HG02938 (cell line): ENCODE data around the gene C5.
"Not testable (repeated sequence)": the region's sequence is repeated elsewhere in the genome, so short reads cannot be mapped to it uniquely, and the experiment has no call there.

Experiments used
- ATAC-seq: cut with Tn5 transposase; IDR thresholded peaks from one replicate; pipeline ENCODE4 v1.9.1; 2021; ENCODE audit warnings: mild to moderate bottlenecking, moderate library complexity; ENCODE audit not compliant: unreplicated experiment

The C5 gene

GRCh38 chr9:121050128-121050988, at the start of gene C5:
Gene C5, minus strand, starts transcription at chr9:121050275. Its CDS starts 29 bp downstream, at chr9:121050246.
- no peak for ATAC-seq

GRCh38 chr9:121098567-121099198, 48.6 kb upstream of the C5 start:
- ATAC-seq, result no peak

GRCh38 chr9:121095057-121095456, 45.0 kb upstream of the C5 start:
- ATAC-seq, result no peak

GRCh38 chr9:121090743-121091142, 40.7 kb upstream of the C5 start:
- not testable (repeated sequence) for ATAC-seq

- ATAC-seq, result no peak
Observed at GRCh38 chr9:121088576-121088975, 38.5 kb upstream of the C5 start.

- ATAC-seq, result no peak
Observed at GRCh38 chr9:121085661-121086060, 35.6 kb upstream of the C5 start.

GRCh38 chr9:121082075-121082474, 32.0 kb upstream of the C5 start:
- no peak for ATAC-seq

GRCh38 chr9:121075251-121076036, 25.4 kb upstream of the C5 start:
- ATAC-seq, result peak; percentile 8

GRCh38 chr9:121074370-121075250, 24.5 kb upstream of the C5 start, which contains the start of gene CNTRL:
Gene CNTRL, plus strand, starts transcription at chr9:121074955. Its CDS starts 13,372 bp downstream, at chr9:121088327.
- ATAC-seq, result peak; percentile 53

- ATAC-seq, result no peak
Observed at GRCh38 chr9:121073038-121073437, 23.0 kb upstream of the C5 start.

GRCh38 chr9:121071756-121072421, 21.8 kb upstream of the C5 start:
- ATAC-seq, result peak; percentile 42

GRCh38 chr9:121071370-121071755, 21.3 kb upstream of the C5 start:
- ATAC-seq, result no peak

- no peak for ATAC-seq
Observed at GRCh38 chr9:121069396-121069795, 19.3 kb upstream of the C5 start.

- ATAC-seq, result no peak
Observed at GRCh38 chr9:121067640-121068039, 17.6 kb upstream of the C5 start.

- ATAC-seq, result no peak
Observed at GRCh38 chr9:121066850-121067249, 16.8 kb upstream of the C5 start.

- ATAC-seq, result no peak
Observed at GRCh38 chr9:121059998-121060636, 10.0 kb upstream of the C5 start.

GRCh38 chr9:121059513-121059912, 9.4 kb upstream of the C5 start:
- ATAC-seq, result no peak

- ATAC-seq, result no peak
Observed at GRCh38 chr9:121057821-121058220, 7.7 kb upstream of the C5 start.

- no peak for ATAC-seq
Observed at GRCh38 chr9:121055642-121056143, 5.6 kb upstream of the C5 start.
